ENCODE measurements around the gene CREM.
A peak's percentile ranks its signal among the peaks of the same experiment; 100 is the strongest.

Gene CREM

GRCh38 chr10:35232527-35232926 lies 105.9 kb downstream of the CREM start:
- ATAC-seq (no peak), DNase-seq (no peak)
- H3K4me1 Mint-ChIP-seq, result no peaks in the 10 kb centered on the region
- no peaks in the 10 kb centered on the region for H3K36me3 Mint-ChIP-seq (ENCODE audit: low read depth)
- H3K27me3 Mint-ChIP-seq, result no peaks in the 10 kb centered on the region
- H3K27ac Mint-ChIP-seq, result no peak overlapping the region
- no peaks in the 10 kb centered on the region for H3K9me3 Mint-ChIP-seq
- no peak overlapping the region for H3K4me3 Mint-ChIP-seq

GRCh38 chr10:35234073-35234472 lies 107.4 kb downstream of the CREM start:
- H3K36me3 Mint-ChIP-seq (ENCODE audit: low read depth), result no peaks in the 10 kb centered on the region
- no peaks in the 10 kb centered on the region for H3K9me3 Mint-ChIP-seq
- H3K27me3 Mint-ChIP-seq, result no peaks in the 10 kb centered on the region
- ATAC-seq (no peak), DNase-seq (no peak)
- no peak overlapping the region for H3K27ac Mint-ChIP-seq
- H3K4me1 Mint-ChIP-seq, result no peaks in the 10 kb centered on the region
- H3K4me3 Mint-ChIP-seq, result no peak overlapping the region

- DNase-seq (no peak), ATAC-seq (no peak)
- Mint-ChIP-seq H3K4me3 (no peak overlapping the region), H3K27me3 (no peaks in the 10 kb centered on the region), H3K27ac (no peak overlapping the region), H3K4me1 (no peaks in the 10 kb centered on the region), H3K36me3 (ENCODE audit: low read depth) (no peaks in the 10 kb centered on the region), H3K9me3 (no peaks in the 10 kb centered on the region)
Measured at GRCh38 chr10:35236739-35237138, 110.1 kb downstream of the CREM start.

- H3K4me3 Mint-ChIP-seq, result no peak overlapping the region
- H3K9me3 Mint-ChIP-seq, result no peaks in the 10 kb centered on the region
- no peaks in the 10 kb centered on the region for H3K36me3 Mint-ChIP-seq (ENCODE audit: low read depth)
- DNase-seq, result no peak
- no peaks in the 10 kb centered on the region for H3K27me3 Mint-ChIP-seq
- no peak overlapping the region for H3K27ac Mint-ChIP-seq
- H3K4me1 Mint-ChIP-seq, result no peaks in the 10 kb centered on the region
- no peak for ATAC-seq
Measured at GRCh38 chr10:35237766-35238512, 111.3 kb downstream of the CREM start.

GRCh38 chr10:35244549-35244948 lies 117.9 kb downstream of the CREM start:
- no peak for DNase-seq
- ATAC-seq, result no peak
- H3K4me1 Mint-ChIP-seq, result no peaks in the 10 kb centered on the region

GRCh38 chr10:35246770-35247343 lies 120.2 kb downstream of the CREM start:
- no peak for ATAC-seq
- Mint-ChIP-seq H3K9me3 (no peaks in the 10 kb centered on the region), H3K36me3 (ENCODE audit: low read depth) (no peaks in the 10 kb centered on the region), H3K27ac (no peak overlapping the region), H3K4me1 (no peaks in the 10 kb centered on the region), H3K27me3 (peaks cover 2% of the 10 kb centered on the region), H3K4me3 (no peak overlapping the region)
- no peak for DNase-seq

More at GRCh38 chr10:35244549-35244948, 117.9 kb downstream of the CREM start:
- Mint-ChIP-seq H3K36me3 (ENCODE audit: low read depth) (no peaks in the 10 kb centered on the region), H3K27ac (no peak overlapping the region), H3K9me3 (no peaks in the 10 kb centered on the region), H3K4me3 (no peak overlapping the region), H3K27me3 (peaks cover 2% of the 10 kb centered on the region)

- Mint-ChIP-seq H3K4me3 (no peak overlapping the region), H3K27me3 (peaks cover 5% of the 10 kb centered on the region), H3K4me1 (no peaks in the 10 kb centered on the region), H3K27ac (no peak overlapping the region), H3K36me3 (ENCODE audit: low read depth) (no peaks in the 10 kb centered on the region), H3K9me3 (peaks cover 6% of the 10 kb centered on the region)
- DNase-seq (no peak), ATAC-seq (no peak)
Measured at GRCh38 chr10:35251373-35252100, 124.9 kb downstream of the CREM start.

- H3K4me3 Mint-ChIP-seq, result no peak overlapping the region
- no peak for DNase-seq
- H3K4me1 Mint-ChIP-seq, result peaks cover 5% of the 10 kb centered on the region
- no peak for ATAC-seq
- H3K27me3 Mint-ChIP-seq, result peaks cover 7% of the 10 kb centered on the region
- peaks cover 3% of the 10 kb centered on the region for H3K36me3 Mint-ChIP-seq (ENCODE audit: low read depth)
- H3K27ac Mint-ChIP-seq, result no peak overlapping the region
- H3K9me3 Mint-ChIP-seq, result peaks cover 22% of the 10 kb centered on the region
Measured at GRCh38 chr10:35257057-35257983, 130.7 kb downstream of the CREM start.

- no peak overlapping the region for H3K4me3 Mint-ChIP-seq
- H3K9me3 Mint-ChIP-seq, result peaks cover 25% of the 10 kb centered on the region
- H3K36me3 Mint-ChIP-seq (ENCODE audit: low read depth), result peaks cover 3% of the 10 kb centered on the region
- H3K27me3 Mint-ChIP-seq, result peaks cover 7% of the 10 kb centered on the region
- peak overlapping the region; percentile 76 for H3K27ac Mint-ChIP-seq
- DNase-seq (no peak), ATAC-seq (peak; percentile 97)
- H3K4me1 Mint-ChIP-seq, result peaks cover 5% of the 10 kb centered on the region
Measured at GRCh38 chr10:35259769-35260397, 133.2 kb downstream of the CREM start.

- peaks cover 3% of the 10 kb centered on the region for H3K27me3 Mint-ChIP-seq
- peaks cover 14% of the 10 kb centered on the region for H3K9me3 Mint-ChIP-seq
- H3K4me3 Mint-ChIP-seq, result no peak overlapping the region
- peaks cover 3% of the 10 kb centered on the region for H3K36me3 Mint-ChIP-seq (ENCODE audit: low read depth)
- DNase-seq (no peak), ATAC-seq (no peak)
- H3K27ac Mint-ChIP-seq, result no peak overlapping the region
- peaks cover 5% of the 10 kb centered on the region for H3K4me1 Mint-ChIP-seq
Measured at GRCh38 chr10:35262436-35262835, 135.8 kb downstream of the CREM start.
